NT2/D1 (cell line): ENCODE results near the gene SLC35E2B.
"Not testable (repeated sequence)": the region's sequence is repeated elsewhere in the genome, so short reads cannot be mapped to it uniquely, and the experiment has no call there.

ENCODE experiments used
- SUZ12 ChIP-seq: IDR thresholded peaks from 2 replicates; pipeline ENCODE4 v1.6.1; 2011; ENCODE audit not compliant: insufficient read length, insufficient read depth; ENCODE audit errors: extremely low read depth
- YY1 ChIP-seq: IDR thresholded peaks from 2 replicates; pipeline ENCODE4 v1.6.1; 2011; ENCODE audit not compliant: insufficient read length, insufficient read depth
- ZNF274 ChIP-seq: IDR thresholded peaks from 2 replicates; pipeline ENCODE4 v1.6.1; 2011; ENCODE audit warnings: mild to moderate bottlenecking, low read depth, low read length

- TF ChIP-seq YY1, ZNF274, SUZ12: not testable (repeated sequence)
Observed at GRCh38 chr1:1639368-1639767, 53.2 kb downstream of the SLC35E2B start.
